ENCODE results near the gene MIX23. TPM values are rescaled to one million over a fixed set of nuclear protein-coding genes. Genes with fewer than 3 reads are reported as not detected.

Gene MIX23
- total and polyA plus RNA-seq, 10 of the 15 experiments (the other 5 are each of a cell fraction or from before 2014, with no cell fraction given), result 30.0 to 176 (median 62.4) TPM

GRCh38 chr3:122415762-122416654 lies 33.0 kb upstream of the MIX23 start, which contains the start of gene WDR5B (continued):
- TF ChIP-seq, protein P1, sequence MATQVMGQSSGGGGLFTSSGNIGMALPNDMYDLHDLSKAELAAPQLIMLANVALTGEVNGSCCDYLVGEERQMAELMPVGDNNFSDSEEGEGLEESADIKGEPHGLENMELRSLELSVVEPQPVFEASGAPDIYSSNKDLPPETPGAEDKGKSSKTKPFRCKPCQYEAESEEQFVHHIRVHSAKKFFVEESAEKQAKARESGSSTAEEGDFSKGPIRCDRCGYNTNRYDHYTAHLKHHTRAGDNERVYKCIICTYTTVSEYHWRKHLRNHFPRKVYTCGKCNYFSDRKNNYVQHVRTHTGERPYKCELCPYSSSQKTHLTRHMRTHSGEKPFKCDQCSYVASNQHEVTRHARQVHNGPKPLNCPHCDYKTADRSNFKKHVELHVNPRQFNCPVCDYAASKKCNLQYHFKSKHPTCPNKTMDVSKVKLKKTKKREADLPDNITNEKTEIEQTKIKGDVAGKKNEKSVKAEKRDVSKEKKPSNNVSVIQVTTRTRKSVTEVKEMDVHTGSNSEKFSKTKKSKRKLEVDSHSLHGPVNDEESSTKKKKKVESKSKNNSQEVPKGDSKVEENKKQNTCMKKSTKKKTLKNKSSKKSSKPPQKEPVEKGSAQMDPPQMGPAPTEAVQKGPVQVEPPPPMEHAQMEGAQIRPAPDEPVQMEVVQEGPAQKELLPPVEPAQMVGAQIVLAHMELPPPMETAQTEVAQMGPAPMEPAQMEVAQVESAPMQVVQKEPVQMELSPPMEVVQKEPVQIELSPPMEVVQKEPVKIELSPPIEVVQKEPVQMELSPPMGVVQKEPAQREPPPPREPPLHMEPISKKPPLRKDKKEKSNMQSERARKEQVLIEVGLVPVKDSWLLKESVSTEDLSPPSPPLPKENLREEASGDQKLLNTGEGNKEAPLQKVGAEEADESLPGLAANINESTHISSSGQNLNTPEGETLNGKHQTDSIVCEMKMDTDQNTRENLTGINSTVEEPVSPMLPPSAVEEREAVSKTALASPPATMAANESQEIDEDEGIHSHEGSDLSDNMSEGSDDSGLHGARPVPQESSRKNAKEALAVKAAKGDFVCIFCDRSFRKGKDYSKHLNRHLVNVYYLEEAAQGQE (IDR thresholded peaks at IDR 0.05; ENCODE audit: low read depth, low read length), result no peak
- TF ChIP-seq FOS (IDR thresholded peaks at IDR 0.05; ENCODE audit: borderline replicate concordance, extremely low read depth, insufficient read length) (no peak), SIX5 (IDR thresholded peaks at IDR 0.05; ENCODE audit: low read depth, low read length, severe bottlenecking) (peak; percentile 25), ATF3 (IDR thresholded peaks at IDR 0.05; ENCODE audit: borderline replicate concordance, extremely low read depth, low read depth, low read length) (no peak), SIN3A (IDR thresholded peaks at IDR 0.05; ENCODE audit: low read depth, low read length) (peak; percentile 94), POU2F2 (IDR thresholded peaks at IDR 0.05; ENCODE audit: borderline replicate concordance, low read depth, low read length) (peak; percentile 99), ZBTB33 (IDR thresholded peaks at IDR 0.05) (no peak), MEF2B (IDR thresholded peaks at IDR 0.05; ENCODE audit: partially characterized antibody, poor library complexity, severe bottlenecking) (peak; percentile 49), ASH2L (IDR thresholded peaks at IDR 0.05; ENCODE audit: borderline replicate concordance, low read depth) (0 out of 2 replicates have a peak, but pooled peaks have one; percentile 32), JUNB (IDR thresholded peaks at IDR 0.05) (no peak), ESRRA (IDR thresholded peaks at IDR 0.05; ENCODE audit: low read length) (no peak), MEF2A (IDR thresholded peaks at IDR 0.05; ENCODE audit: insufficient read depth, low read depth, low read length) (no peak), TCF3 (IDR thresholded peaks at IDR 0.05; ENCODE audit: borderline replicate concordance, insufficient read depth, low read depth, low read length) (peak; percentile 86; the same call in 1 of the 2 replicates), SP1 (IDR thresholded peaks at IDR 0.05; ENCODE audit: low read depth, low read length) (peak; percentile 60)
- TF ChIP-seq, protein P2, sequence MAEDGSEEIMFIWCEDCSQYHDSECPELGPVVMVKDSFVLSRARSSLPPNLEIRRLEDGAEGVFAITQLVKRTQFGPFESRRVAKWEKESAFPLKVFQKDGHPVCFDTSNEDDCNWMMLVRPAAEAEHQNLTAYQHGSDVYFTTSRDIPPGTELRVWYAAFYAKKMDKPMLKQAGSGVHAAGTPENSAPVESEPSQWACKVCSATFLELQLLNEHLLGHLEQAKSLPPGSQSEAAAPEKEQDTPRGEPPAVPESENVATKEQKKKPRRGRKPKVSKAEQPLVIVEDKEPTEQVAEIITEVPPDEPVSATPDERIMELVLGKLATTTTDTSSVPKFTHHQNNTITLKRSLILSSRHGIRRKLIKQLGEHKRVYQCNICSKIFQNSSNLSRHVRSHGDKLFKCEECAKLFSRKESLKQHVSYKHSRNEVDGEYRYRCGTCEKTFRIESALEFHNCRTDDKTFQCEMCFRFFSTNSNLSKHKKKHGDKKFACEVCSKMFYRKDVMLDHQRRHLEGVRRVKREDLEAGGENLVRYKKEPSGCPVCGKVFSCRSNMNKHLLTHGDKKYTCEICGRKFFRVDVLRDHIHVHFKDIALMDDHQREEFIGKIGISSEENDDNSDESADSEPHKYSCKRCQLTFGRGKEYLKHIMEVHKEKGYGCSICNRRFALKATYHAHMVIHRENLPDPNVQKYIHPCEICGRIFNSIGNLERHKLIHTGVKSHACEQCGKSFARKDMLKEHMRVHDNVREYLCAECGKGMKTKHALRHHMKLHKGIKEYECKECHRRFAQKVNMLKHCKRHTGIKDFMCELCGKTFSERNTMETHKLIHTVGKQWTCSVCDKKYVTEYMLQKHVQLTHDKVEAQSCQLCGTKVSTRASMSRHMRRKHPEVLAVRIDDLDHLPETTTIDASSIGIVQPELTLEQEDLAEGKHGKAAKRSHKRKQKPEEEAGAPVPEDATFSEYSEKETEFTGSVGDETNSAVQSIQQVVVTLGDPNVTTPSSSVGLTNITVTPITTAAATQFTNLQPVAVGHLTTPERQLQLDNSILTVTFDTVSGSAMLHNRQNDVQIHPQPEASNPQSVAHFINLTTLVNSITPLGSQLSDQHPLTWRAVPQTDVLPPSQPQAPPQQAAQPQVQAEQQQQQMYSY (CRISPR knock-in tag; IDR thresholded peaks at IDR 0.05), result no peak
- TF ChIP-seq, protein P3, sequence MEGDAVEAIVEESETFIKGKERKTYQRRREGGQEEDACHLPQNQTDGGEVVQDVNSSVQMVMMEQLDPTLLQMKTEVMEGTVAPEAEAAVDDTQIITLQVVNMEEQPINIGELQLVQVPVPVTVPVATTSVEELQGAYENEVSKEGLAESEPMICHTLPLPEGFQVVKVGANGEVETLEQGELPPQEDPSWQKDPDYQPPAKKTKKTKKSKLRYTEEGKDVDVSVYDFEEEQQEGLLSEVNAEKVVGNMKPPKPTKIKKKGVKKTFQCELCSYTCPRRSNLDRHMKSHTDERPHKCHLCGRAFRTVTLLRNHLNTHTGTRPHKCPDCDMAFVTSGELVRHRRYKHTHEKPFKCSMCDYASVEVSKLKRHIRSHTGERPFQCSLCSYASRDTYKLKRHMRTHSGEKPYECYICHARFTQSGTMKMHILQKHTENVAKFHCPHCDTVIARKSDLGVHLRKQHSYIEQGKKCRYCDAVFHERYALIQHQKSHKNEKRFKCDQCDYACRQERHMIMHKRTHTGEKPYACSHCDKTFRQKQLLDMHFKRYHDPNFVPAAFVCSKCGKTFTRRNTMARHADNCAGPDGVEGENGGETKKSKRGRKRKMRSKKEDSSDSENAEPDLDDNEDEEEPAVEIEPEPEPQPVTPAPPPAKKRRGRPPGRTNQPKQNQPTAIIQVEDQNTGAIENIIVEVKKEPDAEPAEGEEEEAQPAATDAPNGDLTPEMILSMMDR (IDR thresholded peaks at IDR 0.05 in 2 of 3, conservative IDR thresholded peaks at IDR 0.05 in 1 of 3; ENCODE audit: control insufficient read depth in 2 of 3, extremely low read depth in 1 of 3, insufficient read depth in 1 of 3, low read depth in 3 of 3, low read length in 3 of 3), result no peak; a peak in 1 of 6 replicates

All from GM12878 (cell line).